Heart left ventricle (tissue), 13 donors: ENCODE measurements around the gene PAXX.

ENCODE experiments used
- CTCF ChIP-seq, 12 donors: fragments of 200-600 bp; sonication (generic) in 4 of 12; IDR thresholded peaks; one replicate each; pipeline versions ENCODE4 v1.5.0 to v1.8.0; 2018 to 2022; ENCODE audit warnings: antibody characterized with exemption in 12 of 12, mild to moderate bottlenecking in 5 of 12
- POLR2A ChIP-seq, 2 donors: fragments of 450-650 bp; IDR thresholded peaks; one replicate each; pipeline ENCODE4 v1.6.1; 2017; ENCODE audit warnings: antibody characterized with exemption in 2 of 2, mild to moderate bottlenecking in 2 of 2, moderate library complexity in 2 of 2
- donor health status: ischemic (EF 13 %, LVEDD 7.1; RV severe dilation, severe dysfunction).
- donor health status: DM: no; HTN: yes; CAD: no.
- donor health status: DM: no; HTN: no; CAD: no.
- donor health status: ischemic (EF 25% LVEDD 6.9; RV normal size, moderate dysfunction).
- donor health status: ischemic (EF 25% LVEDD 5.7; RV mildly dilated, moderate dysfunction).
- donor health status: ischemic (EF 35%, LVEDD 5.7; RV mildly dilated, moderate dysfunction).
- donor health status: nonischemic (EF 11% LVEDD 7.7; RV severe dilation, severe dysfunction).
- donor health status: DM: yes; HTN: yes; CAD: no.
- donor health status: PGD.
- donor health status: ischemic (EF 29% LVEDD 5.4; RV normal size, mild dysfunction).
- donor health status: nonischemic (EF 23%, LVEDD 6.1; RV moderate dilation, normal function).

- TF ChIP-seq POLR2A (IDR thresholded peaks at IDR 0.05) (no peak), CTCF (IDR thresholded peaks at IDR 0.05) (no peak)
Measured at GRCh38 chr9:137011156-137011555, 18.9 kb downstream of the PAXX start.
